Stimulated activated CD4-positive, alpha-beta T cell treated with anti-CD3 and anti-CD28 coated beads, Interleukin-12 subunit alpha, Interleukin-12 subunit beta, amount 100 ng/mL, for 4 hours (primary cell): ENCODE measurements around the gene TMEM209.
"Not testable (repeated sequence)": the region's sequence is repeated elsewhere in the genome, so short reads cannot be mapped to it uniquely, and the experiment has no call there.

Source experiments
- DNase-seq: peaks from one replicate; pipeline ENCODE4 v3.0.0-alpha.2; 2020

TMEM209 gene

DNA sequence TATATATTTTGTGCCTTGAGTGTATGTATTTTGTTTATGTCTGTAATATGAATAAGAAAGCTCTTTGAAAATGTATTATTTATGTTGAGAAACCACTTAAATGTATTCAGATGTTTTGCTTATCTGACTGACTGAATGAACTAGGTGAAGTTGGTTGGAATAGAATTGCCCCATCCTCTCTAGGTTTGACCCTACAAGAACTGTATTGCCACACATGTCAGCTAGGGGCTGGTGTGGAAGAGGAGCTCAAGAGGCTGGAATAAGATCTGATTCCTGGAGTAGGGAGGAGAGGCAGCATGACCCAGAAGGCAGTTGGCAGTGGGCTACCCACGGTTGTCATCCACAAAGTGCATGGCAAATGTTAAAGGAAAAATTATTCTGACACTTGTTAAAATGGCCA lies 11.5 kb upstream of the TMEM209 start:
- no peak for DNase-seq

GRCh38 chr7:130216025-130216424 lies 10.8 kb upstream of the TMEM209 start:
- no peak for DNase-seq

GRCh38 chr7:130213828-130214227 lies 8.6 kb upstream of the TMEM209 start:
- DNase-seq = no peak

GRCh38 chr7:130210181-130210935 lies 5.2 kb upstream of the TMEM209 start:
- no peak for DNase-seq

DNA sequence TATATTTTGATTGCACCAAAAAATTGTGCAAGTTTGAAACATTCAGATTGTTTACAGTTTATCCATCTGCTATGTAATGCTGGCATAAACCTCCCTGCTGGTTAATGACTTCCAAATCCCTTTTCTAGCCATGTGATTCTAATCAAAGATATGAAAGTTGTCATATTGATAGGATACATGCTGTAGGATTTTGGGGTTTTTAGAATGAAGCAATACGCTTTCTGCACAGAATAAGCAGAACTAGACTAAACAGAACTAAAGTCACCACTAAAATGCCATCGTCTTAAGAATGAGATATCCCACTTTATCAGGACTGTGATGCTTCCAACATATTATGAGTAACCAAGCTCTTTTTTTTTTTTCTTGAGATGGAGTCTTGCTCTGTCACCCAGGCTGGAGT lies 3.3 kb upstream of the TMEM209 start:
- DNase-seq = no peak

GRCh38 chr7:130207642-130208041 lies 2.4 kb upstream of the TMEM209 start, which contains the start of gene SSMEM1:
TSS of gene SSMEM1 (plus strand) at chr7:130207860. CDS start at chr7:130207911, 51 bp downstream.
- no peak for DNase-seq

DNA sequence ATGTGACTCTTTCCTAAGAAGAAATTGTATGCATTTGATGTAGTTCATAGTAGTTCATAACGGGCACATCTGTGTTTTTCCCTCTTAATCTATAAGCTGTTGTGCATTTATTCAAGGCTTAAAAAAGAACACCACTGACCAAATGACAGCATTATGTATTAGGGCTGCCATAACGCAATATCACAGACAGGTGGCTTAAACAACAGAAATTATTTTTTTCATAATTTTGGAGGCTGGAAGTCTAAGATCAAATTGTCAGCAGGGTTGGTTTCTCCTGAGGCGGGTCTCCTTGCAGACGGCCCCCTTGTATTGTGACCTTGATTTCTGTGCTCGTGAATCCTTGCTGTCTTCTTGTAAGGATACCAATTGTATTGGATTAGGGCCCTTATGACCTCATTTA lies 1.8 kb upstream of the TMEM209 start:
- DNase-seq = no peak

- DNase-seq = no peak
Measured at GRCh38 chr7:130201796-130202195, 3.4 kb downstream of the TMEM209 start.

- no peak for DNase-seq
Measured at GRCh38 chr7:130197094-130197493, 8.1 kb downstream of the TMEM209 start.

DNA sequence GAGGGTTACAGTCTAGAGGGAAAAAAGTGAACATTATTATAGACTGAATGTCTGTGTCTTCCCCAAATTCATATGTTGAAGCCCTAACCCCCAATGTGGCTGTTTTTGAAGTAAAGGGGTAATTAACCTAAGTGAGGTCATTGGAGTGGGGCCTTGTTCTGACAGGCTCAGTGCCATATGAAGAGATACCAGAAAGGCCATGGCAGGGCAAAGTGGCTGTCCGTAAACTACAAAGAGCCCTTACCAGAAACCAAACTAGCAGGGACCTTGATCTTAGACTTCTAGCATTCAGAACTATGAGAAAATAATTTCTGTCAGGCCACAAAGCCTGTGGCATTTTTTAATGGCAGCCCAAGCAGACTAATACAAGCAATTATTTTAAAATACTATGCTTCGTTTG lies 8.7 kb downstream of the TMEM209 start:
- DNase-seq = no peak

DNA sequence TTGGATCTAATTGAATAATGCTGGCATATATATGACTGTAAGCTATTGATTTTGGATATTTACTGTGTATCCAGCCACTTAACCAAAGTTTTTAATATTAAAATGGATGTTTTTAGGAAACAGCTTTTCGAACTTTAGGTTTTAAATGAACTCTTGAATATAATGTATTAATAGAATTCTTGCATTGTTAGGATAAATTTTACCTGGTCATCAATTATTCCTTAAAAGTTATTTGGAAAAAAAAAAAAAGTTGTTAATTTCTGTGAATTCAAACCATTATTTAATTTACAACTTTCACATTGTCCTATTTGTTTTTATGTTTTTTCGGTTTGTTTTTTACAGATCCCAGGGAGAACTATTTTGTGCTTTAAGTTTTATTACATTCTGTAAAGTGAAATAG lies 9.8 kb downstream of the TMEM209 start:
- DNase-seq = no peak

GRCh38 chr7:130191791-130192190 lies 13.4 kb downstream of the TMEM209 start:
- no peak for DNase-seq

DNA sequence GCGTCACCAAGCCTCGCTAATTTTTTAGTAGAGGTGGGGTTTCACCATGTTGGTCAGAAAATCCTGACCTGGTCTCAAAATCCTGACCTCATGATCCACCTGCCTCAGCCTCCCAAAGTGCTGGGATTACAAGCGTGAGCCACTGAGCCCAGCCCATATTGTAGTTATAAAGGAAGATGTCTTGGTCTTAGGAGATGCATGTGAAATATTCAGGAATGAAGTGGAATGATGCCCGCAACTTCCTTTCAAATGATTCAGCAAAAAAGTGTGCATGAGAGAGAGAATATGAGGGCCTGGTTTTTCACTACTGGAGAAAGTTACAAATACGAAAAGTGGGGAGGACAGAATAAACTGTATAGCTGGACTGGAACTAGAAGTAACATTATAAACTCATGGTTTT lies 15.9 kb downstream of the TMEM209 start:
- no peak for DNase-seq

DNA sequence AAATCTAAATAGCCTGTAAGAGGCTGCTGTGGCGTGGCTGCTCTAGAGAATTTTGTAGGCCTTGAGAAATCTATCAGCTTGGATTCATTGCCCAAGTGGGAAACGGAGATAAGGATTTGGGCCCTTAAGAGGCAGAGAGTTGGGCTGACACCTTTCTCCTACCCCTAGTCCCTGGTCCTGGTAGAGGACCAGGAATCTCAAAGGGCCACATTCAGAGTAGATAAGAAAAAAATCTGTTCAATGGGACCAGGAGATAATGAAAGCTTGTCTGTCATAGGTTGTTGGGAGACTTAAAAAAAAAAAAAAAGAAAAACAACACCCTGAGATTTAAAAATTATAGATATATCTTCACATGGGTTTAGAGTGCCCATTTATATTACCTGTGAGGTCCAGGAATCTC lies 17.8 kb downstream of the TMEM209 start:
- no peak for DNase-seq

- DNase-seq = not testable (repeated sequence)
Measured at GRCh38 chr7:130184349-130184748, 20.9 kb downstream of the TMEM209 start.

DNA sequence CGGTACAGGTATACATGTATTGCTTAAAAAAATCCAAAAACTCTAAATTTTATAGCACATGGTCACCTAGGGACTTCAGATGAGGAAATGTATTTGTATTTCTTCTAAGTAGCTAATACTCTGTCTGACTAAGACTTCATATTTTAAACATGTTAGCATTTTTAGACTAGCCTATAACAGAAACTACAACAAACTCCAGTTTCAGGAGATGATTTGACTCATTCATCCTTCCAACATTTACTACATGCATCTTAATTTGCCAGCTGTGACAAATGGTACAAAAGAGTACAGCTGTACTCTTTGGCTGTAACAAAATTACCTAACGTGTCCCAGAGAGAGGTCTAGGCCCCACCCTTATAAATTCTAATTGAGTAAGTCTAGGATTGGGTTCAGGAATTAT lies 22.2 kb downstream of the TMEM209 start:
- DNase-seq = no peak

GRCh38 chr7:130181263-130181605 lies 24.0 kb downstream of the TMEM209 start:
- DNase-seq = no peak

- peak; percentile 19 for DNase-seq
Measured at GRCh38 chr7:130180571-130181262, 24.5 kb downstream of the TMEM209 start.

- DNase-seq = no peak
Measured at GRCh38 chr7:130179631-130180030, 25.6 kb downstream of the TMEM209 start.

DNA sequence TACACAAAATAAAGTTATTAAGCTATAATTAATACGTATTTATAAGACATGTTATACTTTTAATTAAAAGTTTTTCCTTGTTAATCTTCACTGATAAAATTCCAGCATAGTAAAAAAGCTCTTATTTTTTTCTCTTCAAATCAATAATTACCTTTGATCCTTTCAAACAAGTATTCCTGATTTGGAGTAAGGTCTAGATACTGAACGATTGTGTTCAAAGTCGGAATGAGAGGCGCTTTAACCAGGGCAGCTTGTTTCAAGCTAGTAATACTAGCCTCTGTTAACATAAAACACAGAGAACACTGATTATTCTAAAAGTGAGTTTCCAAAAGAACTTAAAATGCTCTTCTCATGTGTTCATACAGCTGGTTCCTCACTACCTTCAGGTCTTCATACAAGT lies 27.0 kb downstream of the TMEM209 start:
- no peak for DNase-seq

GRCh38 chr7:130174237-130174959 lies 30.8 kb downstream of the TMEM209 start:
- DNase-seq = no peak

- DNase-seq = no peak
Measured at GRCh38 chr7:130162196-130162595, 43.0 kb downstream of the TMEM209 start.

DNA sequence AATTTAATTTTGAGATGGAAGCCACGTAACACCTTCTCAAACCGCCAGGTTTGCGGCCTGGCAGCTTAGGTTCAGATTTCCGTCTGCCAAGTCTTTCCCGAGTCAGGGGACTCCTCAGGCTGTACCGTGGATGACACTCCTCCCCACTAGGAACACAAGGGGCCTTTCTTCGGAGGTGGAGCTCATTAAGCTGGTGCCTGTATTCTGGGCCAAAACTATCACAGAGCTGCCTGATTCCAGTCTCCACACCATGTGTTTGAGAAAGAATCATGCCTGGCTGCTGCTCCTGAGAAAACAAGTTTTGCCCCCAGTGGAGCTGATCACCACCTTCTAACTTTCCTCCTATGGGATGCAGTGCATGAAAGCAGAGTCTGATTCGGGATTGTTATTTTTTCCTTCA lies 44.8 kb downstream of the TMEM209 start:
- DNase-seq = no peak

DNA sequence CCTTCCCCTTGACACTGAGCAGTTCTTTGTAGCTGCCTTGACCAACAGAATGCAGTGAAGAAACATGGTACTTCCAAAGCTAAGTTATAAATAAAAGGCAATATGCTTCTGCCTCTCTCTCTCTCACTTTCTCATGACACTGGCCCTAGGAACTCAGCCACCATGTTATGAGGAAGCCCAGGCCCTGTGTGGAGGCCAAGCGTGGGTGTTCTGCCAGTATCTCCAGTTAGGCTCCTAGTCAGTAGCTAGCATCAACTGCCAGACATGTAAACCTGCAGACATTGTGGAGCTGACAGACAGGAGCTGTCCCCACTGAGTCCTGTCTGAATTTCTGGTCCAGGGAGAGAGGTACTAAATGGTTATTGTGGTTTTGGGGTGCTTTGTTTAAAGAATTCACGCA lies 45.2 kb downstream of the TMEM209 start:
- DNase-seq = no peak
